H9 (cell line): Measurements from ENCODE around the gene HMGCS1. TPM values are rescaled to one million over a fixed set of nuclear protein-coding genes. Genes with fewer than 3 reads are reported as not detected.

Experiments used
- DNase-seq: peaks from one replicate; pipeline ENCODE4 v3.0.0-alpha.2; 2017
- H2AFZ ChIP-seq: one replicate; pipeline ENCODE4 v1.6.1; 2013; ENCODE audit warnings: mild to moderate bottlenecking, low read length, control low read depth, moderate library complexity
- H2AK5ac ChIP-seq: 2 replicates; pipeline ENCODE4 v1.6.1; 2013; ENCODE audit warnings: low read length, control low read depth, mixed read lengths; ENCODE audit not compliant: insufficient read length
- H2BK120ac ChIP-seq: one replicate; pipeline ENCODE4 v1.6.1; 2013; ENCODE audit warnings: low read depth, mild to moderate bottlenecking, low read length, control low read depth, inconsistent platforms; ENCODE audit not compliant: poor library complexity, severe bottlenecking
- H2BK12ac ChIP-seq: 2 replicates; pipeline ENCODE4 v1.6.1; 2013; ENCODE audit warnings: low read length, control low read depth, mixed read lengths, low read depth; ENCODE audit not compliant: insufficient read length
- H2BK15ac ChIP-seq: 2 replicates; pipeline ENCODE4 v1.6.1; 2013; ENCODE audit warnings: low read depth, low read length, control low read depth
- H2BK20ac ChIP-seq: one replicate; pipeline ENCODE4 v1.6.1; 2013; ENCODE audit warnings: low read depth, mild to moderate bottlenecking, low read length, control low read depth, inconsistent platforms; ENCODE audit not compliant: poor library complexity, severe bottlenecking
- H2BK5ac ChIP-seq: 2 replicates; pipeline ENCODE4 v1.6.1; 2013; ENCODE audit warnings: low read length, control low read depth, mixed read lengths; ENCODE audit not compliant: insufficient read length
- H3K14ac ChIP-seq: 2 replicates; pipeline ENCODE4 v1.6.1; 2013; ENCODE audit warnings: low read length, control low read depth; ENCODE audit not compliant: insufficient read depth
- H3K18ac ChIP-seq: 2 replicates; pipeline ENCODE4 v1.6.1; 2013; ENCODE audit warnings: low read depth, mild to moderate bottlenecking, mixed read lengths, low read length, control low read depth; ENCODE audit not compliant: insufficient read length
- H3K23ac ChIP-seq: 2 replicates; pipeline ENCODE4 v1.6.1; 2013; ENCODE audit warnings: low read length, control low read depth, mixed read lengths, low read depth; ENCODE audit not compliant: insufficient read length
- H3K23me2 ChIP-seq: 2 replicates; pipeline ENCODE4 v1.6.1; 2013; ENCODE audit warnings: low read depth, mild to moderate bottlenecking, mixed read lengths, low read length, control low read depth; ENCODE audit not compliant: insufficient read length, poor library complexity, severe bottlenecking
- H3K27ac ChIP-seq: 2 replicates; pipeline ENCODE4 v1.5.1; 2013; ENCODE audit warnings: low read length, control low read depth, mixed read lengths, low read depth; ENCODE audit not compliant: insufficient read length
- H3K27me3 ChIP-seq: 2 replicates; pipeline ENCODE4 v1.6.1; 2013; ENCODE audit warnings: low read length, control low read depth, inconsistent platforms; ENCODE audit not compliant: insufficient read depth
- H3K4ac ChIP-seq: 2 replicates; pipeline ENCODE4 v1.6.1; 2013; ENCODE audit warnings: low read depth, mild to moderate bottlenecking, control low read depth, inconsistent platforms, low read length, moderate library complexity
- H3K4me1 ChIP-seq: 2 replicates; pipeline ENCODE4 v1.6.1; 2013; ENCODE audit warnings: low read length, control low read depth, inconsistent platforms; ENCODE audit not compliant: insufficient read depth
- H3K4me2 ChIP-seq: 2 replicates; pipeline ENCODE4 v1.6.1; 2013; ENCODE audit warnings: low read length, control low read depth, mixed read lengths; ENCODE audit not compliant: insufficient read length, insufficient read depth
- H3K56ac ChIP-seq: 2 replicates; pipeline ENCODE4 v1.6.1; 2013; ENCODE audit warnings: low read depth, mild to moderate bottlenecking, mixed read lengths, low read length, control low read depth; ENCODE audit not compliant: insufficient read length
- H3K79me1 ChIP-seq: 2 replicates; pipeline ENCODE4 v1.6.1; 2013; ENCODE audit warnings: low read depth, mild to moderate bottlenecking, moderate library complexity, low read length, control low read depth, inconsistent platforms; ENCODE audit not compliant: insufficient read depth, poor library complexity, severe bottlenecking
- H3K79me2 ChIP-seq: 2 replicates; pipeline ENCODE4 v1.6.1; 2013; ENCODE audit warnings: low read length, control low read depth, inconsistent platforms; ENCODE audit not compliant: insufficient read depth
- H3K9ac ChIP-seq: 2 replicates; pipeline ENCODE4 v1.6.1; 2013; ENCODE audit warnings: low read length, control low read depth, mixed read lengths; ENCODE audit not compliant: insufficient read length; ENCODE audit errors: extremely low read depth
- H3K9me3 ChIP-seq: one replicate; pipeline ENCODE4 v1.6.1; 2013; ENCODE audit warnings: low read depth, low read length, inconsistent platforms; ENCODE audit not compliant: control insufficient read depth
- H3T11ph ChIP-seq: one replicate; pipeline ENCODE4 v1.6.1; 2013; ENCODE audit warnings: mild to moderate bottlenecking, low read length, control low read depth, inconsistent platforms
- H4K20me1 ChIP-seq: one replicate; pipeline ENCODE4 v1.6.1; 2013; ENCODE audit not compliant: control insufficient read depth, insufficient read length, insufficient read depth
- H4K5ac ChIP-seq: 2 replicates; pipeline ENCODE4 v1.6.1; 2013; ENCODE audit warnings: low read depth, mild to moderate bottlenecking, mixed read lengths, low read length, control low read depth; ENCODE audit not compliant: insufficient read length
- H4K8ac ChIP-seq: replicated peaks from 2 replicates; pipeline ENCODE4 v1.6.1; 2013; ENCODE audit warnings: low read length, control low read depth, mixed read lengths, low read depth; ENCODE audit not compliant: insufficient read length
- H4K91ac ChIP-seq: 2 replicates; pipeline ENCODE4 v1.6.1; 2013; ENCODE audit warnings: low read depth, mild to moderate bottlenecking, moderate library complexity, mixed read lengths, low read length, control low read depth; ENCODE audit not compliant: insufficient read length
- H3K27ac Mint-ChIP-seq, 3 experiments: 2 replicates in 2 of 3; 3 replicates in 1 of 3; pipeline ENCODE4 v1.8.0; 2020 to 2021; ENCODE audit warnings: mixed read lengths in 3 of 3, mild to moderate bottlenecking in 1 of 3, moderate library complexity in 1 of 3
- H3K27me3 Mint-ChIP-seq: 2 replicates; pipeline ENCODE4 v1.8.0; 2021; ENCODE audit warnings: low read depth, mild to moderate bottlenecking, moderate library complexity, mixed read lengths
- H3K36me3 Mint-ChIP-seq, 3 experiments: 2 replicates in 2 of 3; 3 replicates in 1 of 3; pipeline ENCODE4 v1.8.0; 2020 to 2021; ENCODE audit warnings: low read depth in 3 of 3, mixed read lengths in 3 of 3; ENCODE audit not compliant: insufficient read depth in 1 of 3
- H3K4me1 Mint-ChIP-seq, 2 experiments: 2 replicates each; pipeline ENCODE4 v1.8.0; 2020; ENCODE audit warnings: mixed read lengths in 2 of 2
- H3K4me3 Mint-ChIP-seq, 2 experiments: 2 replicates in 1 of 2; 3 replicates in 1 of 2; pipeline ENCODE4 v1.8.0; 2020 to 2021; ENCODE audit warnings: mild to moderate bottlenecking in 2 of 2, mixed read lengths in 2 of 2, moderate library complexity in 1 of 2
- H3K9me3 Mint-ChIP-seq, 2 experiments: 2 replicates in 1 of 2; 3 replicates in 1 of 2; pipeline ENCODE4 v1.8.0; 2020; ENCODE audit warnings: mild to moderate bottlenecking in 2 of 2, mixed read lengths in 2 of 2, moderate library complexity in 1 of 2
- WGBS: extraction: QIAGEN DNeasy Blood & Tissue Kit; methylation state at CpG from one replicate; pipeline ENCODE4 v1.1.7; 2013; ENCODE audit warnings: missing lambda C conversion rate, low lambda C conversion rate, mixed read lengths; ENCODE audit not compliant: insufficient read length; ENCODE audit errors: extremely low coverage; 5-methylcytosine and 5-hydroxymethylcytosine counted together
- total RNA-seq: library from RNA; stranded (reverse); gene quantifications from 2 replicates; pipeline ENCODE4 v1.2.1, GENCODE V29; 2021
- TF ChIP-seq, protein P1 (sequence below): fragments of 200-600 bp; sonication (generic); conservative IDR thresholded peaks from 3 replicates; pipeline ENCODE4 v1.8.0; 2021; ENCODE audit warnings: antibody characterized with exemption, mild to moderate bottlenecking

HMGCS1 gene
- total RNA-seq, 1 experiment from 2014 or later: 147 TPM

DNA sequence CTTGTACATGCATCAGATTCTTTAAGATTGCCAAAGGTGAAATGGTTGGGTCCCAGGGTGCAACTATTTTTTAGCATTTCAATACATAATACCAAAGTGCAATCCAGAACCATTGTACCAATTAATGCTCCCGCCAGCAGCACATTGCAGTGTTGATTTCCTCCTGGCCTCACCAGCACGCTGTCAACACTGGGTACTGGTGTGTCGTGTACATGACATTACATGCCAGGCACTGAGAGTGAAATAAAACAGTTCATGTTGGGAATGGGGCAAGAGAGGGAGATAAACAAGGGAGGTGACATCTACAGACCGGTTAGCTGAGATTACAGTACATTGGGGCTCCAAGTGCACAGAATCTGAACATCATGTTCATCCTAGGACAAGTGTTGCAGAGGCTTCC lies 37.8 kb downstream of the HMGCS1 start:
- Histone ChIP-seq H2AK5ac (no peak overlapping the region), H2BK15ac (no peak overlapping the region), H2BK5ac (no peak overlapping the region), H3K23me2 (no peaks in the 10 kb centered on the region), H3K79me2 (no peaks in the 10 kb centered on the region), H3T11ph (no peak overlapping the region), H3K27ac (no peak overlapping the region), H3K4me2 (no peak overlapping the region), H3K27me3 (no peaks in the 10 kb centered on the region), H4K8ac (no peak overlapping the region), H4K91ac (no peak overlapping the region), H2BK12ac (no peak overlapping the region), H3K79me1 (no peaks in the 10 kb centered on the region), H2BK120ac (no peak overlapping the region), H3K9ac (no peak overlapping the region), H3K14ac (no peak overlapping the region), H4K20me1 (no peaks in the 10 kb centered on the region), H2BK20ac (no peak overlapping the region), H3K56ac (no peak overlapping the region), H4K5ac (no peak overlapping the region), H3K4ac (no peak overlapping the region), H3K23ac (no peak overlapping the region), H2AFZ (no peak overlapping the region), H3K4me1 (no peaks in the 10 kb centered on the region; the same call in 1 of the 2 replicates), H3K9me3 (no peaks in the 10 kb centered on the region), H3K18ac (no peak overlapping the region)
- Mint-ChIP-seq H3K9me3 (no peaks in the 10 kb centered on the region; a peak in 1 of 5 replicates), H3K4me3 (no peak overlapping the region), H3K27ac (no peak overlapping the region), H3K4me1 (peaks cover 7 to 10% of the 10 kb centered on the region in 2 experiments), H3K36me3 (no peaks in the 10 kb centered on the region), H3K27me3 (peaks cover 6% of the 10 kb centered on the region)
- DNase-seq: no peak
- TF ChIP-seq, protein P1, sequence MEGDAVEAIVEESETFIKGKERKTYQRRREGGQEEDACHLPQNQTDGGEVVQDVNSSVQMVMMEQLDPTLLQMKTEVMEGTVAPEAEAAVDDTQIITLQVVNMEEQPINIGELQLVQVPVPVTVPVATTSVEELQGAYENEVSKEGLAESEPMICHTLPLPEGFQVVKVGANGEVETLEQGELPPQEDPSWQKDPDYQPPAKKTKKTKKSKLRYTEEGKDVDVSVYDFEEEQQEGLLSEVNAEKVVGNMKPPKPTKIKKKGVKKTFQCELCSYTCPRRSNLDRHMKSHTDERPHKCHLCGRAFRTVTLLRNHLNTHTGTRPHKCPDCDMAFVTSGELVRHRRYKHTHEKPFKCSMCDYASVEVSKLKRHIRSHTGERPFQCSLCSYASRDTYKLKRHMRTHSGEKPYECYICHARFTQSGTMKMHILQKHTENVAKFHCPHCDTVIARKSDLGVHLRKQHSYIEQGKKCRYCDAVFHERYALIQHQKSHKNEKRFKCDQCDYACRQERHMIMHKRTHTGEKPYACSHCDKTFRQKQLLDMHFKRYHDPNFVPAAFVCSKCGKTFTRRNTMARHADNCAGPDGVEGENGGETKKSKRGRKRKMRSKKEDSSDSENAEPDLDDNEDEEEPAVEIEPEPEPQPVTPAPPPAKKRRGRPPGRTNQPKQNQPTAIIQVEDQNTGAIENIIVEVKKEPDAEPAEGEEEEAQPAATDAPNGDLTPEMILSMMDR: no peak
- WGBS: no CpG with 5 or more reads among the region's 4 CpGs
